ENCODE data around the gene HPS5. TPM values are rescaled to one million over a fixed set of nuclear protein-coding genes. Genes with fewer than 3 reads are reported as not detected.

HPS5 gene
- total RNA-seq, 4 donors from 2014 or later = 13.5 to 37.3 (median 20.2) TPM

- Histone ChIP-seq H3K27ac (no peak overlapping the region), H3K4me1 (peaks cover 0 to 4% (median 2%) of the 10 kb centered on the region in 3 donors), H3K27me3 (no peaks in the 10 kb centered on the region), H3K36me3 (peaks cover 0 to 87% of the 10 kb centered on the region in 2 donors), H3K4me3 (no peak overlapping the region), H3K9me3 (no peaks in the 10 kb centered on the region)
- WGBS, 2 donors (ENCODE audit: low coverage in 1 of 2) = 55 to 69% methylated on average over 2 of the region's 2 CpGs
- no peak for ATAC-seq
- TF ChIP-seq EP300 (IDR thresholded peaks at IDR 0.05) (no peak), POLR2A (IDR thresholded peaks at IDR 0.05) (no peak), POLR2AphosphoS5 (IDR thresholded peaks at IDR 0.05) (no peak), CTCF (IDR thresholded peaks at IDR 0.05) (no peak)
Measured at GRCh38 chr11:18307461-18308139, 14.3 kb downstream of the HPS5 start.

DNA sequence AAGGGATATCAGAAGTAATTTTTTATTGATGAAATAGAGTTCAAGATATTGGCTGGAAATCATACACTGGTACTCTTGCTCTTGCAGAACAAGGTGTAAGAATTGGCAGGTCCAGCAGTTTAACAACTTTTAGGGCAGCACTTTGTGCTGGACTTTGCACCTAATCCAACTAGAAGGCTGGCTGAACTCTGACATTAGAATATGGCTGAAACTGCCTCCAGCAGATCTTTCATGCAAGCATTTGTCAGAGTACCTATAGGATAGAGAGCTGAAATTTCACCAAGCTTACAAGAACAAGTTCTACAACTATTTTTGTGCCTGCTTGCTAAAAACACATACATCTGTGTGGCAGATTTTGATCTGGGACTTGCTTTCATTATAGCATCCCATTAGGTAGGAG is 17.2 kb downstream of the HPS5 start:
- no peak for TF ChIP-seq EP300 (IDR thresholded peaks at IDR 0.05)
- TF ChIP-seq CTCF (IDR thresholded peaks at IDR 0.05) = no peak
- no peak for TF ChIP-seq POLR2A (IDR thresholded peaks at IDR 0.05)
- no peak for TF ChIP-seq POLR2AphosphoS5 (IDR thresholded peaks at IDR 0.05)
- Histone ChIP-seq H3K4me3 (no peak overlapping the region), H3K4me1 (no peaks in the 10 kb centered on the region), H3K9me3 (no peaks in the 10 kb centered on the region), H3K27ac (no peak overlapping the region), H3K36me3 (peaks cover 0 to 93% of the 10 kb centered on the region in 2 donors), H3K27me3 (no peaks in the 10 kb centered on the region)
- ATAC-seq = no peak

GRCh38 chr11:18299721-18300120 is 22.2 kb downstream of the HPS5 start:
- H3K4me1 ChIP-seq = no peaks in the 10 kb centered on the region
- no peak for TF ChIP-seq CTCF (IDR thresholded peaks at IDR 0.05)
- no peak for TF ChIP-seq POLR2A (IDR thresholded peaks at IDR 0.05)
- TF ChIP-seq POLR2AphosphoS5 (IDR thresholded peaks at IDR 0.05) = no peak
- TF ChIP-seq EP300 (IDR thresholded peaks at IDR 0.05) = no peak
- H3K27me3 ChIP-seq = no peaks in the 10 kb centered on the region
- no peak for ATAC-seq
- no peak overlapping the region for H3K4me3 ChIP-seq
- H3K27ac ChIP-seq = no peak overlapping the region
- peaks cover 3 to 100% of the 10 kb centered on the region in 2 donors for H3K36me3 ChIP-seq
- H3K9me3 ChIP-seq = no peaks in the 10 kb centered on the region

GRCh38 chr11:18295316-18295715 is 26.6 kb downstream of the HPS5 start:
- Histone ChIP-seq H3K4me1 (no peaks in the 10 kb centered on the region), H3K9me3 (no peaks in the 10 kb centered on the region), H3K27ac (no peak overlapping the region), H3K27me3 (no peaks in the 10 kb centered on the region), H3K4me3 (no peak overlapping the region), H3K36me3 (peaks cover 11 to 100% of the 10 kb centered on the region in 2 donors)
- ATAC-seq = no peak
- TF ChIP-seq CTCF (IDR thresholded peaks at IDR 0.05) (no peak), POLR2A (IDR thresholded peaks at IDR 0.05) (no peak), EP300 (IDR thresholded peaks at IDR 0.05) (no peak), POLR2AphosphoS5 (IDR thresholded peaks at IDR 0.05) (no peak)
- WGBS, 2 donors (ENCODE audit: low coverage in 1 of 2) = 74 to 100% methylated on average over 1 to 2 of the region's 2 CpGs

- WGBS, 2 donors (ENCODE audit: low coverage in 1 of 2) = 90 to 93% methylated on average over 3 to 5 of the region's 5 CpGs
- H3K27ac ChIP-seq = no peak overlapping the region
Measured at GRCh38 chr11:18294862-18295261, 27.1 kb downstream of the HPS5 start.

More at GRCh38 chr11:18294862-18295261, 27.1 kb downstream of the HPS5 start:
- no peak for ATAC-seq
- H3K27me3 ChIP-seq = no peaks in the 10 kb centered on the region
- no peaks in the 10 kb centered on the region for H3K9me3 ChIP-seq
- peaks cover 11 to 100% of the 10 kb centered on the region in 2 donors for H3K36me3 ChIP-seq
- H3K4me3 ChIP-seq = no peak overlapping the region
- H3K4me1 ChIP-seq = no peaks in the 10 kb centered on the region
- no peak for TF ChIP-seq POLR2A (IDR thresholded peaks at IDR 0.05)
- no peak for TF ChIP-seq CTCF (IDR thresholded peaks at IDR 0.05)
- no peak for TF ChIP-seq POLR2AphosphoS5 (IDR thresholded peaks at IDR 0.05)
- TF ChIP-seq EP300 (IDR thresholded peaks at IDR 0.05) = no peak

Measured in gastroesophageal sphincter (tissue), 4 donors.